HEK293 (cell line): ENCODE measurements around the gene SCLT1.

Source experiments
- AEBP2 ChIP-seq: fragments of 450-650 bp; formaldehyde crosslinking; IDR thresholded peaks from 2 replicates; pipeline ENCODE4 v1.5.1; 2016; ENCODE audit warnings: missing biosample characterization, missing genetic modification characterization, borderline replicate concordance
- CTCF ChIP-seq: fragments of 450-650 bp; formaldehyde crosslinking; IDR thresholded peaks from 2 replicates; pipeline ENCODE4 v1.5.1; 2016; ENCODE audit warnings: missing biosample characterization, missing genetic modification characterization
- GLI4 ChIP-seq: fragments of 450-650 bp; formaldehyde crosslinking; IDR thresholded peaks from 2 replicates; pipeline ENCODE4 v1.5.1; 2016; ENCODE audit warnings: missing biosample characterization, missing genetic modification characterization
- KLF16 ChIP-seq: fragments of 450-650 bp; formaldehyde crosslinking; IDR thresholded peaks from 2 replicates; pipeline ENCODE4 v1.5.1; 2017; ENCODE audit warnings: missing biosample characterization, missing genetic modification characterization
- TCF7L2 ChIP-seq: IDR thresholded peaks from 2 replicates; pipeline ENCODE4 v1.6.1; 2011; ENCODE audit warnings: low read depth, mild to moderate bottlenecking, inconsistent platforms, low read length, moderate library complexity, borderline replicate concordance
- YY1 ChIP-seq: fragments of 450-650 bp; formaldehyde crosslinking; IDR thresholded peaks from 2 replicates; pipeline ENCODE4 v1.5.1; 2018; ENCODE audit warnings: missing biosample characterization, missing genetic modification characterization
- ZBTB20 ChIP-seq: fragments of 450-650 bp; formaldehyde crosslinking; IDR thresholded peaks from 2 replicates; pipeline ENCODE4 v1.5.1; 2016; ENCODE audit warnings: missing biosample characterization, missing genetic modification characterization
- ZNF148 ChIP-seq: fragments of 450-650 bp; formaldehyde crosslinking; IDR thresholded peaks from 2 replicates; pipeline ENCODE4 v1.5.0; 2017; ENCODE audit warnings: missing biosample characterization, missing genetic modification characterization, borderline replicate concordance
- ZNF311 ChIP-seq: fragments of 450-650 bp; formaldehyde crosslinking; IDR thresholded peaks from 2 replicates; pipeline ENCODE4 v1.5.1; 2017; ENCODE audit warnings: missing biosample characterization, missing genetic modification characterization, borderline replicate concordance
- ZNF501 ChIP-seq: fragments of 450-650 bp; formaldehyde crosslinking; IDR thresholded peaks from 2 replicates; pipeline ENCODE4 v1.5.1; 2016; ENCODE audit warnings: missing biosample characterization, missing genetic modification characterization
- ZNF510 ChIP-seq: fragments of 450-650 bp; formaldehyde crosslinking; IDR thresholded peaks from 2 replicates; pipeline ENCODE4 v1.5.1; 2018; ENCODE audit warnings: mild to moderate bottlenecking, missing genetic modification characterization, missing biosample characterization; ENCODE audit not compliant: insufficient replicate concordance
- ZNF571 ChIP-seq: fragments of 450-650 bp; formaldehyde crosslinking; IDR thresholded peaks from 2 replicates; pipeline ENCODE4 v1.5.0; 2017; ENCODE audit warnings: missing biosample characterization, missing genetic modification characterization
- ZNF792 ChIP-seq: fragments of 450-650 bp; formaldehyde crosslinking; IDR thresholded peaks from 2 replicates; pipeline ENCODE4 v1.5.1; 2016; ENCODE audit warnings: missing biosample characterization, missing genetic modification characterization

GRCh38 chr4:129092631-129093190, 628 bp downstream of the SCLT1 start:
- TF ChIP-seq ZBTB20 (no peak), ZNF501 (tag by site-specific recombination) (no peak), CTCF (tag by site-specific recombination) (no peak), ZNF571 (tag by site-specific recombination) (no peak), YY1 (no peak), GLI4 (tag by site-specific recombination) (no peak), AEBP2 (tag by site-specific recombination) (no peak), TCF7L2 (no peak), KLF16 (tag by site-specific recombination) (no peak), ZNF792 (tag by site-specific recombination) (no peak), ZNF510 (tag by site-specific recombination) (no peak), ZNF311 (tag by site-specific recombination) (no peak), ZNF148 (tag by site-specific recombination) (no peak)
